Fibroblast of villous mesenchyme (primary cell): ENCODE measurements around the gene SRGAP3. TPM values are rescaled to one million over a fixed set of nuclear protein-coding genes. Genes with fewer than 3 reads are reported as not detected.
A peak's percentile ranks its signal among the peaks of the same experiment; 100 is the strongest.

Experiments
- DNase-seq: peaks from one replicate; pipeline ENCODE4 v3.0.0-alpha.2; 2010; ENCODE audit warnings: low read depth
- H3K4me3 ChIP-seq: 2 replicates; pipeline ENCODE4 v1.5.1; 2011; ENCODE audit warnings: low read depth, mild to moderate bottlenecking, low read length
- CTCF ChIP-seq: IDR thresholded peaks from 2 replicates; pipeline ENCODE4 v1.5.1; 2012; ENCODE audit warnings: low read depth, mild to moderate bottlenecking, low read length; ENCODE audit not compliant: insufficient read depth
- total RNA-seq: library from RNA; depleted of rRNA; stranded (reverse); fragments of >200 nt; gene quantifications from 2 replicates; pipeline ENCODE4 v1.2.3, GENCODE V29; 2012

SRGAP3 gene
- total RNA-seq, 1 donor: 3.5 TPM

- TF ChIP-seq CTCF: no peak
- H3K4me3 ChIP-seq: no peak overlapping the region
- no peak for DNase-seq
Measured at GRCh38 chr3:9071936-9072666, 177.3 kb downstream of the SRGAP3 start.

- TF ChIP-seq CTCF: no peak
Measured at GRCh38 chr3:9070961-9071360, 178.5 kb downstream of the SRGAP3 start.

GRCh38 chr3:9069971-9070370, 179.5 kb downstream of the SRGAP3 start:
- no peak overlapping the region for H3K4me3 ChIP-seq
- TF ChIP-seq CTCF: no peak
- no peak for DNase-seq

More at GRCh38 chr3:9070961-9071360, 178.5 kb downstream of the SRGAP3 start:
- H3K4me3 ChIP-seq: no peak overlapping the region
- no peak for DNase-seq

GRCh38 chr3:9068051-9068450, 181.4 kb downstream of the SRGAP3 start:
- no peak for TF ChIP-seq CTCF
- H3K4me3 ChIP-seq: no peak overlapping the region
- DNase-seq: no peak

- no peak overlapping the region for H3K4me3 ChIP-seq
- peak; percentile 99 for TF ChIP-seq CTCF
- DNase-seq: peak; percentile 71
Measured at GRCh38 chr3:9067352-9067975, 182.0 kb downstream of the SRGAP3 start.

- DNase-seq: no peak
- no peak for TF ChIP-seq CTCF
- H3K4me3 ChIP-seq: no peak overlapping the region
Measured at GRCh38 chr3:9066775-9067174, 182.7 kb downstream of the SRGAP3 start.
